SH-SY5Y (cell line): ENCODE results near the gene VPS11.

Source experiments
- GATA2 ChIP-seq: IDR thresholded peaks from 2 replicates; pipeline ENCODE4 v1.6.1; 2011; ENCODE audit warnings: mild to moderate bottlenecking, low read depth, low read length
- GATA3 ChIP-seq: IDR thresholded peaks from 2 replicates; pipeline ENCODE4 v1.6.1; 2011; ENCODE audit warnings: low read depth, mild to moderate bottlenecking, low read length, moderate library complexity

DNA sequence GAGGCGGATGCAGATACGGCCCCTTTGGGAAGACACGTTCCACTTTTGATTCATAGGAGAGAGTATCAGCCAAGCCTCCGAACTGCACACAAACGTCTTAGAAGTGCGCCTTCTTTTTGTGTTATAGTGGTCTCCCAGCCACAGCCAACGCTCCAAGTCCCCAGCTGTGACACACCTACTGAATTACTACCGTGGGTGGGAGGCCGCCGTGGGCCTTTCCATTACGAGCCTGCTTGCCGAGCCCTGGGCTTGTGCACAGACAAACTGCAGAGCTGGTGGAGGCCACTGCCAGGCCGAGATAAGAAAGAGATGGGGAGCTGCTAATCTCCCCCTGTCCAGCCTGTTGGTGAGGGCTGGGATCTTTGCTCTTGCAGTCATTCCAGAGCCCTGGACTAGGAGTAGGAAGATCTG is 17.8 kb downstream of the VPS11 start:
- TF ChIP-seq GATA2 (0 out of 2 replicates have a peak, but pooled peaks have one; percentile 27), GATA3 (no peak)
